GM06990 (cell line): ENCODE measurements around the gene ARHGEF1.

Source experiments
- DNase-seq: peaks from one replicate; pipeline ENCODE4 v3.0.0-alpha.2; 2011; ENCODE audit not compliant: insufficient read length; ENCODE audit errors: extremely low read depth
- H3K27me3 ChIP-seq: replicated peaks from 2 replicates; pipeline ENCODE4 v1.6.0; 2011; ENCODE audit warnings: low read length; ENCODE audit not compliant: control insufficient read depth, insufficient read depth
- H3K36me3 ChIP-seq: 2 replicates; pipeline ENCODE4 v1.5.1; 2011; ENCODE audit warnings: low read length; ENCODE audit not compliant: control insufficient read depth, insufficient read depth
- H3K4me3 ChIP-seq: replicated peaks from 2 replicates; pipeline ENCODE4 v1.5.1; 2011; ENCODE audit warnings: low read depth, mild to moderate bottlenecking, control low read depth, low read length
- CTCF ChIP-seq: IDR thresholded peaks from 2 replicates; pipeline ENCODE4 v1.5.1; 2011; ENCODE audit warnings: low read length, control low read depth, mild to moderate bottlenecking, inconsistent platforms; ENCODE audit not compliant: insufficient read depth, poor library complexity, severe bottlenecking

Gene ARHGEF1

GRCh38 chr19:41939861-41940730, 57.1 kb downstream of the ARHGEF1 start:
- no peak for TF ChIP-seq CTCF
- Histone ChIP-seq H3K27me3 (no peaks in the 10 kb centered on the region), H3K4me3 (peak overlapping the region; percentile 67), H3K36me3 (no peaks in the 10 kb centered on the region)
- peak; percentile 65 for DNase-seq

- no peak for TF ChIP-seq CTCF
- no peaks in the 10 kb centered on the region for H3K36me3 ChIP-seq
- no peaks in the 10 kb centered on the region for H3K27me3 ChIP-seq
- no peak for DNase-seq
- peak overlapping the region; percentile 67 for H3K4me3 ChIP-seq
These were observed 57.9 kb downstream of the ARHGEF1 start for GRCh38 chr19:41940731-41941409.

- Histone ChIP-seq H3K27me3 (no peaks in the 10 kb centered on the region), H3K4me3 (peak overlapping the region; percentile 8), H3K36me3 (no peaks in the 10 kb centered on the region)
- DNase-seq, result no peak
- TF ChIP-seq CTCF, result no peak
These were observed 58.6 kb downstream of the ARHGEF1 start for GRCh38 chr19:41941410-41942202.

GRCh38 chr19:41944336-41944735, 61.4 kb downstream of the ARHGEF1 start:
- Histone ChIP-seq H3K36me3 (no peaks in the 10 kb centered on the region), H3K4me3 (no peak overlapping the region), H3K27me3 (no peaks in the 10 kb centered on the region)
- TF ChIP-seq CTCF, result no peak
- DNase-seq, result no peak

GRCh38 chr19:41945135-41945766, 62.3 kb downstream of the ARHGEF1 start:
- Histone ChIP-seq H3K36me3 (no peaks in the 10 kb centered on the region), H3K4me3 (no peak overlapping the region), H3K27me3 (no peaks in the 10 kb centered on the region)
- no peak for TF ChIP-seq CTCF
- peak; percentile 90 for DNase-seq
